HG02610 (cell line): ENCODE data around the gene MEPCE.
A peak's percentile ranks its signal among the peaks of the same experiment; 100 is the strongest.

Source experiments
- ATAC-seq: cut with Tn5 transposase; IDR thresholded peaks from one replicate; pipeline ENCODE4 v1.9.1; 2021; ENCODE audit warnings: mild to moderate bottlenecking, moderate library complexity; ENCODE audit not compliant: unreplicated experiment

MEPCE gene

GRCh38 chr7:100457033-100457432, 27.4 kb downstream of the MEPCE start:
- ATAC-seq: no peak

- ATAC-seq: no peak
Measured at GRCh38 chr7:100464210-100464660, 34.6 kb downstream of the MEPCE start, which contains the start of gene SPACDR. TSS of gene SPACDR (minus strand) at chr7:100464260. CDS start at chr7:100464025, 235 bp downstream.

GRCh38 chr7:100464791-100465190, 35.2 kb downstream of the MEPCE start:
- no peak for ATAC-seq

- no peak for ATAC-seq
Measured at GRCh38 chr7:100465299-100465698, 35.7 kb downstream of the MEPCE start.

- no peak for ATAC-seq
Measured at GRCh38 chr7:100465702-100466311, 36.2 kb downstream of the MEPCE start.

GRCh38 chr7:100466653-100467605, 37.3 kb downstream of the MEPCE start:
- no peak for ATAC-seq

- no peak for ATAC-seq
Measured at GRCh38 chr7:100467638-100468373, 38.2 kb downstream of the MEPCE start.

GRCh38 chr7:100469227-100470044, 39.8 kb downstream of the MEPCE start:
- ATAC-seq: no peak

GRCh38 chr7:100471021-100471420, 41.4 kb downstream of the MEPCE start:
- ATAC-seq: no peak

GRCh38 chr7:100472121-100472851, 42.7 kb downstream of the MEPCE start:
- no peak for ATAC-seq

GRCh38 chr7:100472854-100473499, 43.3 kb downstream of the MEPCE start:
- ATAC-seq: no peak

- ATAC-seq: no peak
Measured at GRCh38 chr7:100475549-100475948, 45.9 kb downstream of the MEPCE start.

GRCh38 chr7:100476101-100476780, 46.6 kb downstream of the MEPCE start:
- no peak for ATAC-seq

- ATAC-seq: no peak
Measured at GRCh38 chr7:100476903-100477870, 47.6 kb downstream of the MEPCE start.

GRCh38 chr7:100477871-100478267, 48.2 kb downstream of the MEPCE start:
- no peak for ATAC-seq

GRCh38 chr7:100478958-100479660, 49.5 kb downstream of the MEPCE start, which contains the start of gene TSC22D4:
TSS of gene TSC22D4 (minus strand) at chr7:100479214. CDS start at chr7:100478038, 1,176 bp downstream.
- peak; percentile 59 for ATAC-seq

- ATAC-seq: no peak
Measured at GRCh38 chr7:100481466-100481865, 51.8 kb downstream of the MEPCE start.
